ENCODE data around the gene EDEM3. TPM values are rescaled to one million over a fixed set of nuclear protein-coding genes. Genes with fewer than 3 reads are reported as not detected.

The EDEM3 gene
- total and polyA plus RNA-seq, 2 donors (not counting 1 experiment from before 2014, with no cell fraction given) = 40.2 to 47.9 TPM

GRCh38 chr1:184781941-184782340 is 27.3 kb upstream of the EDEM3 start:
- Histone ChIP-seq H2AFZ (ENCODE audit: low read length) (no peak overlapping the region), H3K27me3 (ENCODE audit: control insufficient read depth, insufficient read depth, low read length) (no peaks in the 10 kb centered on the region), H4K20me1 (ENCODE audit: control insufficient read depth, extremely low read depth, insufficient read depth, low read length) (no peaks in the 10 kb centered on the region), H3K4me1 (ENCODE audit: control insufficient read depth, extremely low read depth, insufficient read depth, low read length) (no peaks in the 10 kb centered on the region), H3K4me3 (replicated peaks in 1 of 4; ENCODE audit: control extremely low read depth in 1 of 4, insufficient read depth in 1 of 4, low read depth in 3 of 4, low read length in 4 of 4) (no peak overlapping the region), H3K9ac (ENCODE audit: insufficient read depth, low read length) (no peak overlapping the region), H3K9me3 (ENCODE audit: control insufficient read depth, insufficient read depth, low read depth, low read length) (no peaks in the 10 kb centered on the region), H3K4me2 (ENCODE audit: extremely low read depth, insufficient read depth, low read length) (no peak overlapping the region), H3K36me3 (ENCODE audit: control insufficient read depth, insufficient read depth, low read length) (no peaks in the 10 kb centered on the region), H3K79me2 (ENCODE audit: control insufficient read depth, insufficient read depth, low read length) (no peaks in the 10 kb centered on the region), H3K27ac (ENCODE audit: insufficient read depth, low read length) (no peak overlapping the region)
- TF ChIP-seq CTCF (conservative IDR thresholded peaks at IDR 0.05 in 1 of 2, IDR thresholded peaks at IDR 0.05 in 1 of 2; ENCODE audit: low read depth in 1 of 2, low read length in 2 of 2) = no peak
- no peak for TF ChIP-seq EZH2 (IDR thresholded peaks at IDR 0.05; ENCODE audit: low read length, missing control alignments)
- no peak for DNase-seq (ENCODE audit: low read depth in 2 of 2)

- no peak overlapping the region for H3K4me3 ChIP-seq (replicated peaks in 1 of 4; ENCODE audit: control extremely low read depth in 1 of 4, insufficient read depth in 1 of 4, low read depth in 3 of 4, low read length in 4 of 4)
- H3K4me2 ChIP-seq (ENCODE audit: extremely low read depth, insufficient read depth, low read length) = no peak overlapping the region
- H4K20me1 ChIP-seq (ENCODE audit: control insufficient read depth, extremely low read depth, insufficient read depth, low read length) = no peaks in the 10 kb centered on the region
- H3K27ac ChIP-seq (ENCODE audit: insufficient read depth, low read length) = no peak overlapping the region
- H3K27me3 ChIP-seq (ENCODE audit: control insufficient read depth, insufficient read depth, low read length) = no peaks in the 10 kb centered on the region
- no peaks in the 10 kb centered on the region for H3K4me1 ChIP-seq (ENCODE audit: control insufficient read depth, extremely low read depth, insufficient read depth, low read length)
- no peaks in the 10 kb centered on the region for H3K36me3 ChIP-seq (ENCODE audit: control insufficient read depth, insufficient read depth, low read length)
- no peaks in the 10 kb centered on the region for H3K79me2 ChIP-seq (ENCODE audit: control insufficient read depth, insufficient read depth, low read length)
- no peak overlapping the region for H3K9ac ChIP-seq (ENCODE audit: insufficient read depth, low read length)
- H2AFZ ChIP-seq (ENCODE audit: low read length) = no peak overlapping the region
- TF ChIP-seq CTCF (conservative IDR thresholded peaks at IDR 0.05 in 1 of 2, IDR thresholded peaks at IDR 0.05 in 1 of 2; ENCODE audit: low read depth in 1 of 2, low read length in 2 of 2) = no peak
- no peak for TF ChIP-seq EZH2 (IDR thresholded peaks at IDR 0.05; ENCODE audit: low read length, missing control alignments)
- no peaks in the 10 kb centered on the region for H3K9me3 ChIP-seq (ENCODE audit: control insufficient read depth, insufficient read depth, low read depth, low read length)
- no peak for DNase-seq (ENCODE audit: low read depth in 2 of 2)
These were observed 21.2 kb upstream of the EDEM3 start for GRCh38 chr1:184775885-184776284.

GRCh38 chr1:184775329-184775728 is 20.7 kb upstream of the EDEM3 start:
- TF ChIP-seq EZH2 (IDR thresholded peaks at IDR 0.05; ENCODE audit: low read length, missing control alignments) = no peak
- no peak for TF ChIP-seq CTCF (conservative IDR thresholded peaks at IDR 0.05 in 1 of 2, IDR thresholded peaks at IDR 0.05 in 1 of 2; ENCODE audit: low read depth in 1 of 2, low read length in 2 of 2)
- H3K27ac ChIP-seq (ENCODE audit: insufficient read depth, low read length) = no peak overlapping the region
- no peaks in the 10 kb centered on the region for H3K9me3 ChIP-seq (ENCODE audit: control insufficient read depth, insufficient read depth, low read depth, low read length)
- no peaks in the 10 kb centered on the region for H3K27me3 ChIP-seq (ENCODE audit: control insufficient read depth, insufficient read depth, low read length)
- H4K20me1 ChIP-seq (ENCODE audit: control insufficient read depth, extremely low read depth, insufficient read depth, low read length) = no peaks in the 10 kb centered on the region
- H3K4me1 ChIP-seq (ENCODE audit: control insufficient read depth, extremely low read depth, insufficient read depth, low read length) = no peaks in the 10 kb centered on the region
- H2AFZ ChIP-seq (ENCODE audit: low read length) = no peak overlapping the region
- H3K4me3 ChIP-seq (replicated peaks in 1 of 4; ENCODE audit: control extremely low read depth in 1 of 4, insufficient read depth in 1 of 4, low read depth in 3 of 4, low read length in 4 of 4) = no peak overlapping the region
- H3K9ac ChIP-seq (ENCODE audit: insufficient read depth, low read length) = no peak overlapping the region
- no peak for DNase-seq (ENCODE audit: low read depth in 2 of 2)
- H3K36me3 ChIP-seq (ENCODE audit: control insufficient read depth, insufficient read depth, low read length) = no peaks in the 10 kb centered on the region
- no peaks in the 10 kb centered on the region for H3K79me2 ChIP-seq (ENCODE audit: control insufficient read depth, insufficient read depth, low read length)
- H3K4me2 ChIP-seq (ENCODE audit: extremely low read depth, insufficient read depth, low read length) = no peak overlapping the region

All from fibroblast of lung (primary cell).